ENCODE results near the gene NCK2.

The NCK2 gene

GRCh38 chr2:105903051-105903674, 158.5 kb downstream of the NCK2 start:
- DNase-seq = no peak

GRCh38 chr2:105904938-105905337, 160.2 kb downstream of the NCK2 start:
- DNase-seq = no peak

GRCh38 chr2:105906481-105906880, 161.8 kb downstream of the NCK2 start:
- DNase-seq = no peak

GRCh38 chr2:105907184-105907583, 162.5 kb downstream of the NCK2 start:
- no peak for DNase-seq

- DNase-seq = no peak
These were observed 164.5 kb downstream of the NCK2 start for GRCh38 chr2:105909215-105909614.

- DNase-seq = no peak
These were observed 166.0 kb downstream of the NCK2 start for GRCh38 chr2:105910497-105911238.

- DNase-seq = no peak
These were observed 166.7 kb downstream of the NCK2 start for GRCh38 chr2:105911425-105911824.

- no peak for DNase-seq
These were observed 167.4 kb downstream of the NCK2 start for GRCh38 chr2:105912081-105912480.

GRCh38 chr2:105915005-105915558, 170.4 kb downstream of the NCK2 start:
- no peak for DNase-seq

- no peak for DNase-seq
These were observed 172.5 kb downstream of the NCK2 start for GRCh38 chr2:105917226-105917625.

- no peak for DNase-seq
These were observed 173.0 kb downstream of the NCK2 start for GRCh38 chr2:105917688-105918087.

- no peak for DNase-seq
These were observed 174.6 kb downstream of the NCK2 start for GRCh38 chr2:105919191-105919811.

- DNase-seq = peak; percentile 36
These were observed 175.1 kb downstream of the NCK2 start for GRCh38 chr2:105919826-105920225.

GRCh38 chr2:105924271-105924670, 179.6 kb downstream of the NCK2 start:
- DNase-seq = no peak

- no peak for DNase-seq
These were observed 180.2 kb downstream of the NCK2 start for GRCh38 chr2:105924932-105925331.

- DNase-seq = no peak
These were observed 180.7 kb downstream of the NCK2 start for GRCh38 chr2:105925390-105925789.

GRCh38 chr2:105926960-105927678, 182.4 kb downstream of the NCK2 start:
- peak; percentile 47 for DNase-seq

GRCh38 chr2:105928086-105928485, 183.4 kb downstream of the NCK2 start:
- no peak for DNase-seq

GRCh38 chr2:105928563-105928962, 183.9 kb downstream of the NCK2 start:
- no peak for DNase-seq

GRCh38 chr2:105929516-105929915, 184.8 kb downstream of the NCK2 start:
- peak; percentile 9 for DNase-seq

GRCh38 chr2:105932582-105932981, 187.9 kb downstream of the NCK2 start:
- no peak for DNase-seq

GRCh38 chr2:105933906-105934305, 189.2 kb downstream of the NCK2 start:
- DNase-seq = no peak

- DNase-seq = peak; percentile 20
These were observed 189.8 kb downstream of the NCK2 start for GRCh38 chr2:105934467-105934866.

All from stimulated activated naive CD4-positive, alpha-beta T cell treated with Interleukin-2 at 50 U/mL for 16 hours (primary cell).